SK-N-SH (cell line): ENCODE results near the gene SLC16A8. TPM values are rescaled to one million over a fixed set of nuclear protein-coding genes. Genes with fewer than 3 reads are reported as not detected.

Experiments
- CTCF ChIA-PET: fragments of 300-600, 350-600 bp; formaldehyde crosslinking; extraction: SDS; loops from one replicate; lab custom pipeline; 2021; lab: Yijun Ruan, JAX
- POLR2A ChIA-PET: fragments of 350-600 bp; sonication (Branson Sonifier 250); formaldehyde crosslinking; extraction: SDS; loops from one replicate; lab custom pipeline; 2020; ENCODE audit warnings: antibody characterized with exemption, inconsistent platforms; lab: Yijun Ruan, JAX
- DNase-seq: peaks from one replicate; pipeline ENCODE4 v3.0.0; 2012
- H2AFZ ChIP-seq: fragments of 200-600 bp; sonication (generic); 2 replicates; pipeline ENCODE4 v1.8.1; 2016; ENCODE audit warnings: antibody characterized with exemption, mild to moderate bottlenecking, low read depth
- H3F3A ChIP-seq: fragments of 200-600 bp; sonication (generic); replicated peaks from 2 replicates; pipeline ENCODE3; 2016; ENCODE audit warnings: antibody characterized with exemption, mild to moderate bottlenecking; ENCODE audit not compliant: insufficient read depth
- H3K27ac ChIP-seq, 2 experiments: fragments of 200-500 bp in 1 of 2; fragments of 200-600 bp in 1 of 2; sonication (Bioruptor generic) in 1 of 2; sonication (generic), shearing (Covaris generic) in 1 of 2; 2 replicates each; pipeline versions ENCODE4 v1.5.1 to v1.6.1; 2014 to 2016; ENCODE audit warnings: low read depth in 2 of 2, inconsistent platforms in 1 of 2, low read length in 1 of 2, mild to moderate bottlenecking in 1 of 2, mixed read lengths in 1 of 2
- H3K27me3 ChIP-seq: fragments of 200-600 bp; sonication (generic), shearing (Covaris generic); 2 replicates; pipeline ENCODE4 v1.6.1; 2016; ENCODE audit warnings: mixed run types; ENCODE audit not compliant: insufficient read depth
- H3K36me3 ChIP-seq, 2 experiments: fragments of 200-500 bp in 1 of 2; fragments of 200-600 bp in 1 of 2; sonication (Bioruptor generic) in 1 of 2; sonication (generic) in 1 of 2; replicated peaks in 1 of 2; 2 replicates each; pipeline versions ENCODE3 to v1.5.1; 2014 to 2016; ENCODE audit warnings: low read length in 1 of 2, mild to moderate bottlenecking in 1 of 2; ENCODE audit not compliant: insufficient read depth in 2 of 2, control insufficient read depth in 1 of 2
- H3K4me1 ChIP-seq, 2 experiments: fragments of 200-500 bp in 1 of 2; fragments of 200-600 bp in 1 of 2; sonication (Bioruptor generic) in 1 of 2; sonication (generic), shearing (Covaris generic) in 1 of 2; 2 replicates each; pipeline versions ENCODE4 v1.5.1 to v1.6.1; 2014 to 2016; ENCODE audit warnings: low read depth in 1 of 2, low read length in 1 of 2, mixed run types in 1 of 2; ENCODE audit not compliant: insufficient read depth in 2 of 2, control insufficient read depth in 1 of 2
- H3K4me2 ChIP-seq: fragments of 200-600 bp; sonication (generic), shearing (Covaris generic); 2 replicates; pipeline ENCODE4 v1.6.1; 2017; ENCODE audit warnings: mixed run types
- H3K4me3 ChIP-seq, 2 experiments: fragments of 200-500 bp in 1 of 2; fragments of 200-600 bp in 1 of 2; sonication (Bioruptor generic) in 1 of 2; sonication (generic), shearing (Covaris generic) in 1 of 2; 2 replicates each; pipeline versions ENCODE4 v1.5.1 to v1.8.1; 2014 to 2016; ENCODE audit warnings: low read depth in 2 of 2, inconsistent platforms in 1 of 2, low read length in 1 of 2, mild to moderate bottlenecking in 1 of 2, mixed read lengths in 1 of 2, moderate library complexity in 1 of 2
- H3K79me2 ChIP-seq: fragments of 200-600 bp; sonication (generic); 2 replicates; pipeline ENCODE4 v1.8.1; 2017; ENCODE audit warnings: mild to moderate bottlenecking; ENCODE audit not compliant: insufficient read depth
- H3K9ac ChIP-seq: fragments of 200-600 bp; sonication (generic); 2 replicates; pipeline ENCODE4 v1.6.1; 2017; ENCODE audit warnings: mixed run types
- H3K9me2 ChIP-seq: fragments of 200-600 bp; sonication (generic); 2 replicates; pipeline ENCODE4 v1.6.1; 2017; ENCODE audit warnings: mixed run types
- H3K9me3 ChIP-seq: fragments of 200-600 bp; sonication (generic); 2 replicates; pipeline ENCODE4 v1.6.1; 2017; ENCODE audit warnings: mixed run types, mild to moderate bottlenecking, moderate library complexity
- H4K20me1 ChIP-seq: fragments of 200-600 bp; sonication (generic); 2 replicates; pipeline ENCODE4 v1.6.1; 2017; ENCODE audit warnings: mild to moderate bottlenecking, mixed run types; ENCODE audit not compliant: insufficient read depth
- CHD2 ChIP-seq: fragments of 150-350 bp; IDR thresholded peaks from 2 replicates; pipeline ENCODE4 v1.6.1; 2018; ENCODE audit warnings: low read length; ENCODE audit not compliant: partially characterized antibody
- EP300 ChIP-seq, 2 experiments: IDR thresholded peaks; 2 replicates each; pipeline versions ENCODE4 v1.4.0 to v1.6.1; 2012; ENCODE audit warnings: borderline replicate concordance in 1 of 2, low read depth in 1 of 2, low read length in 1 of 2
- FOSL2 ChIP-seq: IDR thresholded peaks from 2 replicates; pipeline ENCODE4 v1.4.0; 2012; ENCODE audit warnings: low read depth, mild to moderate bottlenecking, moderate library complexity, borderline replicate concordance
- FOXM1 ChIP-seq: IDR thresholded peaks from 2 replicates; pipeline ENCODE4 v1.4.0; 2012; ENCODE audit warnings: low read depth, mild to moderate bottlenecking
- MAX ChIP-seq: IDR thresholded peaks from 2 replicates; pipeline ENCODE4 v1.4.0; 2012; ENCODE audit warnings: low read depth
- MEF2A ChIP-seq: IDR thresholded peaks from 2 replicates; pipeline ENCODE4 v1.4.0; 2012; ENCODE audit warnings: low read depth, borderline replicate concordance
- NFIC ChIP-seq: IDR thresholded peaks from 2 replicates; pipeline ENCODE4 v1.4.0; 2012; ENCODE audit warnings: borderline replicate concordance
- PBX3 ChIP-seq: IDR thresholded peaks from 2 replicates; pipeline ENCODE4; 2012
- POLR2AphosphoS5 ChIP-seq: IDR thresholded peaks from 2 replicates; pipeline ENCODE4 v1.6.1; 2012; ENCODE audit warnings: low read depth, low read length
- RCOR1 ChIP-seq: fragments of 150-350 bp; IDR thresholded peaks from 2 replicates; pipeline ENCODE4 v1.6.1; 2017; ENCODE audit warnings: antibody characterized with exemption, low read length
- RFX5 ChIP-seq: IDR thresholded peaks from 2 replicates; pipeline ENCODE4 v1.6.1; 2012; ENCODE audit warnings: mild to moderate bottlenecking, improper control_type of control experiment, low read length
- SMC3 ChIP-seq: IDR thresholded peaks from 2 replicates; pipeline ENCODE4 v1.6.1; 2012; ENCODE audit warnings: low read depth, low read length, improper control_type of control experiment
- TAF1 ChIP-seq: IDR thresholded peaks from 2 replicates; pipeline ENCODE4 v1.6.1; 2012; ENCODE audit warnings: low read depth, mild to moderate bottlenecking, low read length, moderate library complexity, borderline replicate concordance
- USF1 ChIP-seq: IDR thresholded peaks from 2 replicates; pipeline ENCODE4 v1.4.0; 2012; ENCODE audit warnings: low read depth, borderline replicate concordance
- USF2 ChIP-seq: fragments of 150-350 bp; IDR thresholded peaks from 2 replicates; pipeline ENCODE4 v1.6.1; 2017; ENCODE audit warnings: antibody characterized with exemption, low read length, low read depth, borderline replicate concordance
- YY1 ChIP-seq: IDR thresholded peaks from 2 replicates; pipeline ENCODE4 v1.4.0; 2012; ENCODE audit warnings: low read depth, mild to moderate bottlenecking
- ZBTB33 ChIP-seq: IDR thresholded peaks from 2 replicates; pipeline ENCODE4 v1.4.0; 2012; ENCODE audit warnings: low read depth, borderline replicate concordance
- polyA plus RNA-seq, 3 experiments: library from polyadenylated mRNA; depleted of rRNA; stranded (reverse); fragments of >200 nt; gene quantifications; 2 replicates each; pipeline ENCODE4 v1.2.3, GENCODE V29; 2012

SLC16A8 gene
- polyA plus RNA-seq, 1 of the 3 experiments (the other 2 are of a cell fraction), result not detected

- no peaks in the 10 kb centered on the region for H4K20me1 ChIP-seq
- H3K36me3 ChIP-seq, result no peaks in the 10 kb centered on the region
- CTCF ChIA-PET, result no interaction called here
- H3K79me2 ChIP-seq, result no peaks in the 10 kb centered on the region
- no peak overlapping the region for H2AFZ ChIP-seq
- POLR2A ChIA-PET, result interaction anchor here (0.5 kb wide), 1 partner anchor 369 kb away, joined by 3 read pairs; no protein-coding TSS in a partner anchor
- H3K4me2 ChIP-seq, result no peak overlapping the region
- no peaks in the 10 kb centered on the region for H3K27me3 ChIP-seq
- no peaks in the 10 kb centered on the region for H3K9me2 ChIP-seq
- H3K4me3 ChIP-seq, result no peak overlapping the region
- no peak for TF ChIP-seq FOSL2
- TF ChIP-seq EP300 (IDR thresholded peaks at IDR 0.05; ENCODE audit: borderline replicate concordance in 1 of 2, low read depth in 1 of 2, low read length in 1 of 2), result no peak
- no peak for TF ChIP-seq PBX3
- TF ChIP-seq YY1, result no peak
- TF ChIP-seq CHD2, result no peak
- TF ChIP-seq RCOR1, result no peak
- no peak for TF ChIP-seq POLR2AphosphoS5
- TF ChIP-seq TAF1, result no peak
- no peak for TF ChIP-seq MAX
- no peak for TF ChIP-seq FOXM1
- TF ChIP-seq SMC3, result no peak
- TF ChIP-seq NFIC, result no peak
- no peak for TF ChIP-seq USF1
- no peak for TF ChIP-seq ZBTB33
- TF ChIP-seq USF2, result no peak
- no peak for TF ChIP-seq RFX5
- no peak for TF ChIP-seq MEF2A
- no peak overlapping the region for H3K27ac ChIP-seq
- H3K9ac ChIP-seq, result no peak overlapping the region
- DNase-seq, result no peak
- peaks cover 0 to 3% of the 10 kb centered on the region in 2 experiments; a peak in 1 of 4 replicates for H3K4me1 ChIP-seq
- H3K9me3 ChIP-seq, result no peaks in the 10 kb centered on the region
- no peaks in the 10 kb centered on the region for H3F3A ChIP-seq
These were observed 54.6 kb downstream of the SLC16A8 start for GRCh38 chr22:38029370-38029769.
